ENCODE data around the gene MYMX. TPM values are rescaled to one million over a fixed set of nuclear protein-coding genes. Genes with fewer than 3 reads are reported as not detected.

The MYMX gene
- polyA plus RNA-seq, 3 donors: not detected

DNA sequence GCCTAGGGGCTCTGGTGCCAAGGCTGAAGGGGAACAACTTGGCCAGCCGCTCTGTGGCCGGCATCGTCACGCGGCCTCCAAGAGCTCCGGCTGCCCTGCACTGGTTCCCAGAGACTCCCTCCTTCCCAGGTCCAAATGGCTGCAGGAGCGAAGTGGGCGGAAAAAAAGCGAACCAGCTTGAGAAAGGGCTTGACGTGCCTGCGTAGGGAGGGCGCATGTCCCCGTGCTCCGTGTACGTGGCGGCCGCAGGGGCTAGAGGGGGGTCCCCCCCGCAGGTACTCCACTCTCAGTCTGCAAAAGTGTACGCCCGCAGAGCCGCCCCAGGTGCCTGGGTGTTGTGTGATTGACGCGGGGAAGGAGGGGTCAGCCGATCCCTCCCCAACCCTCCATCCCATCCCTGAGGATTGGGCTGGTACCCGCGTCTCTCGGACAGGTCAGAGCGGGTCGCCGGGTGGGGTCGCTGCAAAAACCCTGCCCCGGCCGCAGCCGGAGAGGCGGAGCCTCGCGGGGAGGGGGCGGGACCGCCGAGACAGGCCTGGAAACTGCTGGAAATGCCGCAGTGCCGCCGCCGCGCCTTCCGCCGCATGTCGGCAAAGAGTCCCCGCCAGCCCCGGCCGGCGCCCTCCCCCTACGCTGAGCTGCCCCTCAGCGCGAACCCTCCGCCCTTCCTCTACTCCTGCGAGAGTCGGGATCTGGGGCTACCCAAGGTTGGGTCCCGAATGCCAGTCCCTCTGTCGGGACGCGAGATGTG is 29.4 kb downstream of the MYMX start:
- Histone ChIP-seq H3K4me3 (replicated peaks in 1 of 3; ENCODE audit: low read depth in 2 of 3, low read length in 3 of 3) (peak overlapping the region; percentile 69 to 100 (median 99)), H3K4me2 (replicated peaks; ENCODE audit: extremely low read depth, low read length, poor library complexity, severe bottlenecking) (peak overlapping the region; percentile 95), H3K36me3 (replicated peaks in 1 of 2; ENCODE audit: control insufficient read depth in 1 of 2, insufficient read depth in 2 of 2, low read length in 2 of 2) (peaks cover 19 to 26% of the 10 kb centered on the region in 2 donors), H4K20me1 (ENCODE audit: insufficient read depth, low read length) (peaks cover 41% of the 10 kb centered on the region), H3K27me3 (ENCODE audit: control insufficient read depth in 2 of 2, insufficient read depth in 2 of 2, low read length in 2 of 2) (no peaks in the 10 kb centered on the region), H3K9ac (ENCODE audit: insufficient read depth, low read length, poor library complexity, severe bottlenecking) (peak overlapping the region; percentile 87), H3K27ac (ENCODE audit: low read depth in 1 of 2, low read length in 2 of 2) (peak overlapping the region; percentile 90 to 93), H3K79me2 (ENCODE audit: insufficient read depth, low read length) (peaks cover 41% of the 10 kb centered on the region), H3K4me1 (ENCODE audit: control insufficient read depth in 1 of 2, insufficient read depth in 2 of 2, low read length in 2 of 2) (peaks cover 19 to 36% of the 10 kb centered on the region in 2 donors), H3K9me3 (replicated peaks in 1 of 2; ENCODE audit: control insufficient read depth in 1 of 2, insufficient read depth in 1 of 2, low read length in 2 of 2) (no peaks in the 10 kb centered on the region), H2AFZ (ENCODE audit: insufficient read depth, low read depth, low read length, poor library complexity, severe bottlenecking) (peak overlapping the region; percentile 94)
- TF ChIP-seq, protein P1, sequence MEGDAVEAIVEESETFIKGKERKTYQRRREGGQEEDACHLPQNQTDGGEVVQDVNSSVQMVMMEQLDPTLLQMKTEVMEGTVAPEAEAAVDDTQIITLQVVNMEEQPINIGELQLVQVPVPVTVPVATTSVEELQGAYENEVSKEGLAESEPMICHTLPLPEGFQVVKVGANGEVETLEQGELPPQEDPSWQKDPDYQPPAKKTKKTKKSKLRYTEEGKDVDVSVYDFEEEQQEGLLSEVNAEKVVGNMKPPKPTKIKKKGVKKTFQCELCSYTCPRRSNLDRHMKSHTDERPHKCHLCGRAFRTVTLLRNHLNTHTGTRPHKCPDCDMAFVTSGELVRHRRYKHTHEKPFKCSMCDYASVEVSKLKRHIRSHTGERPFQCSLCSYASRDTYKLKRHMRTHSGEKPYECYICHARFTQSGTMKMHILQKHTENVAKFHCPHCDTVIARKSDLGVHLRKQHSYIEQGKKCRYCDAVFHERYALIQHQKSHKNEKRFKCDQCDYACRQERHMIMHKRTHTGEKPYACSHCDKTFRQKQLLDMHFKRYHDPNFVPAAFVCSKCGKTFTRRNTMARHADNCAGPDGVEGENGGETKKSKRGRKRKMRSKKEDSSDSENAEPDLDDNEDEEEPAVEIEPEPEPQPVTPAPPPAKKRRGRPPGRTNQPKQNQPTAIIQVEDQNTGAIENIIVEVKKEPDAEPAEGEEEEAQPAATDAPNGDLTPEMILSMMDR (IDR thresholded peaks at IDR 0.05): no peak
- Mint-ChIP-seq H3K27ac (peak overlapping the region; percentile 94 to 97 (median 96)), H3K4me1 (peaks cover 29% of the 10 kb centered on the region), H3K9me3 (peaks cover 0 to 2% (median 0%) of the 10 kb centered on the region in 7 donors), H3K4me3 (peak overlapping the region; percentile 96 to 98), H3K27me3 (ENCODE audit: low read depth in 3 of 3) (peaks cover 0 to 10% (median 0%) of the 10 kb centered on the region in 3 donors), H3K36me3 (peaks cover 26 to 28% of the 10 kb centered on the region in 2 donors)
- intact Hi-C loops (cut with micrococcal nuclease): loop anchor here in 1 of 2 donors (5.0 kb wide), 1 partner anchor 619 kb away; the partner anchor contains the start of gene GTPBP2
- 2% methylated on average over 50 of the region's 62 CpGs for WGBS (ENCODE audit: insufficient coverage)
- peak; percentile 56 to 80 (median 68) for DNase-seq

DNA sequence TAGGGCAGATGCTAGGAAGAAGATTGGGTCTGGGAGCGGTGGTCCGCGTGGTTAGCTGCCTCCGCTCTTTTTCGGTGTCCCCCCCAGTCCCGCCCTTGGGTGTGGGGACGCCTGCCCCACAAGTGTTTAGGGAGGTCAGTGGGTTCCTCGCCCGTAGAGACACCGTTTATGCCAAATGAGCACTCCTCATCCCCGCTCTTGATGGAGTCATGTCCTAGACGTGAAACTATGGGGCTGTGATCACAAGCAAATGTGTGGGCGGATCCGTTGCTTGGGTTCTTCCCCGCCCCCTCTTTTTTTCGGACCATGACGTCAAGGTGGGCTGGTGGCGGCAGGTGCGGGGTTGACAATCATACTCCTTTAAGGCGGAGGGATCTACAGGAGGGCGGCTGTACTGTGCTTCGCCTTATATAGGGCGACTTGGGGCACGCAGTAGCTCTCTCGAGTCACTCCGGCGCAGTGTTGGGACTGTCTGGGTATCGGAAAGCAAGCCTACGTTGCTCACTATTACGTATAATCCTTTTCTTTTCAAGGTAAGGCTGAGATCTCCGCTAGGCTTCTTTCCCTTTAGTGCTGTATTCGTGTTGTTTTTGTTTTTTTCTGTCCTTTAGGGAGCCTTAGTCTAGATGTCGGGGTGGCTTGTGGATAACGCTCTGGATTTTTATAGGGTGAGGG is 30.1 kb downstream of the MYMX start, which contains the start of gene HSP90AB1:
Gene HSP90AB1 (plus strand): TSS at position 439 of the 675 bp plus-strand sequence. CDS start 1,529 bp downstream, outside the sequence.
- H3K27ac ChIP-seq (ENCODE audit: low read depth in 1 of 2, low read length in 2 of 2): peak within 1 kb of the TSS; percentile 90 to 93
- peak within 1 kb of the TSS; percentile 94 to 97 (median 96) for H3K27ac Mint-ChIP-seq
- peaks cover 0 to 9% (median 0%) of the 10 kb centered on the region in 3 donors for H3K27me3 Mint-ChIP-seq (ENCODE audit: low read depth in 3 of 3)
- peaks cover 29% of the 10 kb centered on the region for H3K4me1 Mint-ChIP-seq
- H3K9me3 ChIP-seq (replicated peaks in 1 of 2; ENCODE audit: control insufficient read depth in 1 of 2, insufficient read depth in 1 of 2, low read length in 2 of 2): no peaks in the 10 kb centered on the region
- H3K9me3 Mint-ChIP-seq: peaks cover 0 to 2% (median 0%) of the 10 kb centered on the region in 7 donors
- H3K4me1 ChIP-seq (ENCODE audit: control insufficient read depth in 1 of 2, insufficient read depth in 2 of 2, low read length in 2 of 2): peaks cover 19 to 36% of the 10 kb centered on the region in 2 donors
- intact Hi-C loops (cut with micrococcal nuclease): loop anchor here in 1 of 2 donors (5.0 kb wide), 1 partner anchor 619 kb away; the partner anchor contains the start of gene GTPBP2
- peak within 1 kb of the TSS; percentile 96 to 98 for H3K4me3 Mint-ChIP-seq
- peaks cover 42% of the 10 kb centered on the region for H3K79me2 ChIP-seq (ENCODE audit: insufficient read depth, low read length)
- peak within 1 kb of the TSS; percentile 69 to 100 (median 99) for H3K4me3 ChIP-seq (replicated peaks in 1 of 3; ENCODE audit: low read depth in 2 of 3, low read length in 3 of 3)
- peaks cover 48% of the 10 kb centered on the region for H4K20me1 ChIP-seq (ENCODE audit: insufficient read depth, low read length)
- H3K4me2 ChIP-seq (replicated peaks; ENCODE audit: extremely low read depth, low read length, poor library complexity, severe bottlenecking): peak within 1 kb of the TSS; percentile 95
- peak; percentile 93 to 95 (median 93) for DNase-seq
- WGBS (ENCODE audit: insufficient coverage): under 1% methylated on average over 26 of the region's 34 CpGs
- peaks cover 26 to 33% of the 10 kb centered on the region in 2 donors for H3K36me3 ChIP-seq (replicated peaks in 1 of 2; ENCODE audit: control insufficient read depth in 1 of 2, insufficient read depth in 2 of 2, low read length in 2 of 2)
- peaks cover 34 to 35% of the 10 kb centered on the region in 2 donors for H3K36me3 Mint-ChIP-seq
- peak within 1 kb of the TSS; percentile 87 for H3K9ac ChIP-seq (ENCODE audit: insufficient read depth, low read length, poor library complexity, severe bottlenecking)
- TF ChIP-seq, protein P1 (IDR thresholded peaks at IDR 0.05): no peak
- no peaks in the 10 kb centered on the region for H3K27me3 ChIP-seq (ENCODE audit: control insufficient read depth in 2 of 2, insufficient read depth in 2 of 2, low read length in 2 of 2)
- H2AFZ ChIP-seq (ENCODE audit: insufficient read depth, low read depth, low read length, poor library complexity, severe bottlenecking): peak within 1 kb of the TSS; percentile 94
